ENCODE data around the gene ACSF2. TPM values are rescaled to one million over a fixed set of nuclear protein-coding genes. Genes with fewer than 3 reads are reported as not detected.
"Not testable (repeated sequence)": the region's sequence is repeated elsewhere in the genome, so short reads cannot be mapped to it uniquely, and the experiment has no call there.

The ACSF2 gene
- total RNA-seq, 6 donors from 2014 or later, result 52.3 to 239 (median 120) TPM

GRCh38 chr17:50473901-50474300, 47.9 kb downstream of the ACSF2 start:
- H3K27ac ChIP-seq, result no peak overlapping the region
- ATAC-seq (ENCODE audit: low FRiP score in 2 of 2) (no peak), DNase-seq (no peak)
- H3K4me1 ChIP-seq, result peaks cover 7 to 16% (median 10%) of the 10 kb centered on the region in 4 donors
- no peak overlapping the region for H3K4me3 ChIP-seq
- peaks cover 0 to 29% (median 12%) of the 10 kb centered on the region in 4 donors for H3K36me3 ChIP-seq
- H3K9me3 ChIP-seq, result no peaks in the 10 kb centered on the region
- WGBS, 2 donors, result 90 to 92% methylated on average over 11 of the region's 11 CpGs
- TF ChIP-seq POLR2AphosphoS5 (IDR thresholded peaks at IDR 0.05) (no peak), POLR2A (IDR thresholded peaks at IDR 0.05) (no peak), EP300 (IDR thresholded peaks at IDR 0.05) (no peak), CTCF (IDR thresholded peaks at IDR 0.05) (no peak)
- peaks cover 0 to 10% (median under 1%) of the 10 kb centered on the region in 4 donors for H3K27me3 ChIP-seq

- no peak overlapping the region for H3K27ac ChIP-seq
Measured at GRCh38 chr17:50474523-50474922, 48.5 kb downstream of the ACSF2 start.

DNA sequence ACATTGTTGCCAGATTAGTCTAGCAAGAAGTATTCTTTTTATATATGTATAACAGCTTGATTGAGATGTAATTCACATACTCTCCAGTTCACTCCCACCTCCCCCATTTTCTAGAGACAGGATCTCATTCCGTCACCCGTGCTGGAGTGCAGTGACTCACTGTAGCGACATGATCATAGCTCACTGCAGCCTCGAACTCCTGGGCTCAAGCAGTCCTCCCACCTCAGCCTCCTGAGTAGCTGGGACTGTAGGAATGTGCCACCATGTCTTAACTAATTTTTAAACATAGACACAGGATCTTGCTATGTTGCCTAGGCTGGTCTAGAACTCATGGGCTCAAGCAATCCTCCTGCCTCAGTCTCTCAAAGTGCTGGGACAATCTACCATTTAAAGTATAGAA, 49.3 kb downstream of the ACSF2 start:
- no peak for DNase-seq
- Histone ChIP-seq H3K36me3 (peaks cover 0 to 29% (median 12%) of the 10 kb centered on the region in 4 donors), H3K27ac (no peak overlapping the region), H3K4me3 (no peak overlapping the region), H3K4me1 (peaks cover 8 to 22% (median 14%) of the 10 kb centered on the region in 4 donors), H3K9me3 (no peaks in the 10 kb centered on the region), H3K27me3 (no peaks in the 10 kb centered on the region)
- TF ChIP-seq EP300 (IDR thresholded peaks at IDR 0.05), result no peak
- no peak for TF ChIP-seq POLR2A (IDR thresholded peaks at IDR 0.05)
- no peak for TF ChIP-seq CTCF (IDR thresholded peaks at IDR 0.05)
- TF ChIP-seq POLR2AphosphoS5 (IDR thresholded peaks at IDR 0.05), result no peak
- 83 to 86% methylated on average over 4 of the region's 4 CpGs for WGBS, 2 donors
- no peak for ATAC-seq (ENCODE audit: low FRiP score in 2 of 2)

More at GRCh38 chr17:50474523-50474922, 48.5 kb downstream of the ACSF2 start:
- Histone ChIP-seq H3K27me3 (peaks cover 0 to 4% (median 0%) of the 10 kb centered on the region in 4 donors), H3K36me3 (peaks cover 0 to 29% (median 12%) of the 10 kb centered on the region in 4 donors), H3K9me3 (no peaks in the 10 kb centered on the region), H3K4me1 (peaks cover 2 to 16% (median 9%) of the 10 kb centered on the region in 4 donors), H3K4me3 (no peak overlapping the region)
- 74 to 88% methylated on average over 6 of the region's 6 CpGs for WGBS, 2 donors
- no peak for TF ChIP-seq EP300 (IDR thresholded peaks at IDR 0.05)
- ATAC-seq (ENCODE audit: low FRiP score in 2 of 2) (no peak), DNase-seq (no peak)

DNA sequence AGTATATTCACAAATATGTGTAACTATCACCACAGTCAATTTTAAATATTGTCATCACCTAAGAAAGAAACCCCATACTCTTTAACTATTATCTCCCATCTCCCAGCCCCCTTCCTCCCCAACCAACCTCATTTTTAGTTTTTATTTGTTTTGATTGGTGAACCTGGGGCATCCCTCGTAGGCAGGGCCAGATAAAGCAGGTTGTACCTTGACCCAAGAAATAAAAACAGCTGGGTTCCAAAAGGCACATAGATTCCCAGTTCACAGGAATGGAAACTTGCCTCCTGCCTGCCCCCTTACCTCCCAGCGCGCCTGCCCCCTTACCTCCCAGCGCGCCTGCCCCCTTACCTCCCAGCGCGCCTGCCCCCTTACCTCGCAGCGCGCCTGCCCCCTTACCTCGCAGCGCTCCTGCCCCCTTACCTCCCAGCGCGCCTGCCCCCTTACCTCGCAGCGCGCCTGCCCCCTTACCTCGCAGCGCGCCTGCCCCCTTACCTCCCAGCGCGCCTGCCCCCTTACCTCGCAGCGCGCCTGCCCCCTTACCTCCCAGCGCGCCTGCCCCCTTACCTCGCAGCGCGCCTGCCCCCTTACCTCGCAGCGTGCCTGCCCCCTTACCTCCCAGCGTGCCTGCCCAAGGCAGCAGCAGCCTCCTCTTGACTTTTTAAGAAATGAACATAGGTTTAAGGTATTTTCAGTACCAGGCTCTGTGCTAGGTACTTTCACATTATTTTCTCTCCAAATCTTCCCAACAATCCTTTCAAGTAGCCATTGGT, 49.9 kb downstream of the ACSF2 start:
- WGBS, 2 donors, result 49 to 66% methylated on average over 23 to 28 of the region's 33 CpGs
- Histone ChIP-seq H3K36me3 (peaks cover 0 to 27% (median 12%) of the 10 kb centered on the region in 4 donors), H3K4me1 (peaks cover 12 to 26% (median 14%) of the 10 kb centered on the region in 4 donors)
- ATAC-seq (ENCODE audit: low FRiP score in 2 of 2); H3K27ac ChIP-seq; H3K27me3 ChIP-seq; H3K9me3 ChIP-seq; DNase-seq; H3K4me3 ChIP-seq: not testable (repeated sequence)

GRCh38 chr17:50476545-50477315, 50.7 kb downstream of the ACSF2 start:
- Histone ChIP-seq H3K9me3 (no peaks in the 10 kb centered on the region), H3K4me1 (peaks cover 13 to 26% (median 17%) of the 10 kb centered on the region in 4 donors), H3K27me3 (no peaks in the 10 kb centered on the region), H3K4me3 (no peak overlapping the region), H3K27ac (no peak overlapping the region), H3K36me3 (peaks cover 0 to 19% (median 8%) of the 10 kb centered on the region in 4 donors)
- TF ChIP-seq EP300 (IDR thresholded peaks at IDR 0.05) (no peak), CTCF (IDR thresholded peaks at IDR 0.05) (no peak), POLR2AphosphoS5 (IDR thresholded peaks at IDR 0.05) (no peak), POLR2A (IDR thresholded peaks at IDR 0.05) (no peak)
- 86% methylated on average over 18 of the region's 18 CpGs for WGBS, 2 donors
- DNase-seq (no peak), ATAC-seq (ENCODE audit: low FRiP score in 2 of 2) (no peak)

All from upper lobe of left lung (tissue), 6 donors.